ENCODE measurements around the gene TMEM178A. TPM values are rescaled to one million over a fixed set of nuclear protein-coding genes. Genes with fewer than 3 reads are reported as not detected.

TMEM178A gene
- total and polyA plus RNA-seq, 11 donors: 0.65 to 4.6 (median 3.0) TPM

DNA sequence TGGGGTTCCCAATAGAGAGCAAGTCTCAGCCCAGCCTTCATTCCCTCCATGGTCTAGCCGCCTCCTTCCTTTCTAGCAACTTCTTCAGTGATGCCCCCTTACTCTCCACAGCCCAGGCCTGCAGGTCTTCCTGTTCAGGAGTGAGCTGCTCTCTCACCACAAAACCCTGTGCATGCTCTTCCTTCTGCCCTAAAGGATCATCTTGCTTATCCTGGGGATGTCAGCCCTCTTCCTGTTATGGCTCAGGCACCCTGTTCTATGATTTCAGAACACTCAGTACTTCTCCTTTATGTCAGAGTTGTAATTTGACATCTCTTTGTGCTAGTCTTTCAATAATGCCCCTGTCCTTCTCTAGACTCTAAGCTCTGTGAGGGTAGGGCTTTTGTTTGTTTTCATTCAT is 19.4 kb downstream of the TMEM178A start:
- Histone ChIP-seq H3K9me3 (peaks cover 0 to 3% (median 0%) of the 10 kb centered on the region in 12 donors), H3K36me3 (no peaks in the 10 kb centered on the region), H3K27me3 (no peaks in the 10 kb centered on the region), H3K4me1 (peaks cover 0 to 55% (median 5%) of the 10 kb centered on the region in 12 donors), H3K4me3 (no peak overlapping the region), H3K27ac (no peak overlapping the region)
- DNase-seq (no peak), ATAC-seq (no peak)
- intact Hi-C loops (cut with DNase I): no loop called here
- 96 to 98% (median 97%) methylated on average over 1 of the region's 1 CpG for WGBS, 4 donors
- TF ChIP-seq, protein P1, sequence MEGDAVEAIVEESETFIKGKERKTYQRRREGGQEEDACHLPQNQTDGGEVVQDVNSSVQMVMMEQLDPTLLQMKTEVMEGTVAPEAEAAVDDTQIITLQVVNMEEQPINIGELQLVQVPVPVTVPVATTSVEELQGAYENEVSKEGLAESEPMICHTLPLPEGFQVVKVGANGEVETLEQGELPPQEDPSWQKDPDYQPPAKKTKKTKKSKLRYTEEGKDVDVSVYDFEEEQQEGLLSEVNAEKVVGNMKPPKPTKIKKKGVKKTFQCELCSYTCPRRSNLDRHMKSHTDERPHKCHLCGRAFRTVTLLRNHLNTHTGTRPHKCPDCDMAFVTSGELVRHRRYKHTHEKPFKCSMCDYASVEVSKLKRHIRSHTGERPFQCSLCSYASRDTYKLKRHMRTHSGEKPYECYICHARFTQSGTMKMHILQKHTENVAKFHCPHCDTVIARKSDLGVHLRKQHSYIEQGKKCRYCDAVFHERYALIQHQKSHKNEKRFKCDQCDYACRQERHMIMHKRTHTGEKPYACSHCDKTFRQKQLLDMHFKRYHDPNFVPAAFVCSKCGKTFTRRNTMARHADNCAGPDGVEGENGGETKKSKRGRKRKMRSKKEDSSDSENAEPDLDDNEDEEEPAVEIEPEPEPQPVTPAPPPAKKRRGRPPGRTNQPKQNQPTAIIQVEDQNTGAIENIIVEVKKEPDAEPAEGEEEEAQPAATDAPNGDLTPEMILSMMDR (IDR thresholded peaks at IDR 0.05): no peak
- no peak for TF ChIP-seq POLR2A (IDR thresholded peaks at IDR 0.05)

DNA sequence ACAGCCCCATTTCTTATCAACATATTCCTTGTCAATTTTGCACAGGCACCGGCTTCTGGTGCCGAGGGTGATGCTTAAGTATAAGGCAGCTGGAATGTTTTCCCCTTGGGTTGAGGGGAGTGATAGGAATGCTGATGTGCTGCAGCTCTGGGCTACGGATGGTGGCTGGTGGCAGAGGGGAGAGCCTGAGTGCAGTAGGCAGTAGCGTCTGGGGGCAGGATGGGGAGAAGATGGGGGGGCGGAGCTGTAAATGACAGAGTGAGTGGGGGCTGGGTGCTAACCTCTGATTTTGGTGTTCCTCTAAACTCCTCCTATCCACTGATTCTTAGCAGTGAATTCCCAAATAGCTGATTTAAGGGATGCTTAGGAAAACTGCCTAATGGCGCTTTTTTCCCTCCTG is 20.7 kb downstream of the TMEM178A start:
- DNase-seq (no peak), ATAC-seq (no peak)
- Histone ChIP-seq H3K27me3 (no peaks in the 10 kb centered on the region), H3K4me1 (peaks cover 0 to 48% (median 5%) of the 10 kb centered on the region in 12 donors), H3K36me3 (no peaks in the 10 kb centered on the region), H3K27ac (no peak overlapping the region), H3K9me3 (peaks cover 0 to 16% (median 0%) of the 10 kb centered on the region in 12 donors), H3K4me3 (no peak overlapping the region)
- TF ChIP-seq, protein P1 (IDR thresholded peaks at IDR 0.05): no peak
- TF ChIP-seq POLR2A (IDR thresholded peaks at IDR 0.05): no peak
- WGBS, 4 donors: 70 to 79% (median 74%) methylated on average over 6 of the region's 6 CpGs
- intact Hi-C loops (cut with DNase I): no loop called here

DNA sequence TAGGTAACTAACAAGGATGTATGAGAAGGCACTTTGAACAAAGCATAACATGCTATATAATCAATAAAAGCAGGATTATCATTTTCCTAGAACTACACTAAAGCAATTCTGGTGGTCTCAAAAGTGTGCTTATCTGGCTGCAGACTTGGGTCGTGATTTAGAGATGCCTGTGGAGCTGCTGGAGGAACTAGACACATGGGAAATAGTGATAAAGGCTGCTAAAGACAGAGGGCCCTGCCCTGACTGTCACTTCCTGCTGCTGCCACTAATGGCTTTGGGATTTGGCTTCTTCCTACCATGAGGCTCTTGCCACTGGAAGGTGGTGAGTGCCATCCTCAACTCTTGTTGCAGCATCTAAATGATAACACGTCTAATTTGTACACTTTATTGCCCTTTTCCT is 22.5 kb downstream of the TMEM178A start:
- no peak overlapping the region for H3K27ac ChIP-seq
- H3K36me3 ChIP-seq: no peaks in the 10 kb centered on the region
- intact Hi-C loops (cut with DNase I): no loop called here
- no peak for DNase-seq
- no peaks in the 10 kb centered on the region for H3K27me3 ChIP-seq
- peaks cover 0 to 31% (median 0%) of the 10 kb centered on the region in 12 donors for H3K4me1 ChIP-seq
- no peak for TF ChIP-seq POLR2A (IDR thresholded peaks at IDR 0.05)
- TF ChIP-seq, protein P1 (IDR thresholded peaks at IDR 0.05): no peak
- ATAC-seq: no peak
- H3K9me3 ChIP-seq: peaks cover 0 to 21% (median 0%) of the 10 kb centered on the region in 12 donors
- H3K4me3 ChIP-seq: no peak overlapping the region
- WGBS, 4 donors: 30 to 37% (median 34%) methylated on average over 2 of the region's 2 CpGs

DNA sequence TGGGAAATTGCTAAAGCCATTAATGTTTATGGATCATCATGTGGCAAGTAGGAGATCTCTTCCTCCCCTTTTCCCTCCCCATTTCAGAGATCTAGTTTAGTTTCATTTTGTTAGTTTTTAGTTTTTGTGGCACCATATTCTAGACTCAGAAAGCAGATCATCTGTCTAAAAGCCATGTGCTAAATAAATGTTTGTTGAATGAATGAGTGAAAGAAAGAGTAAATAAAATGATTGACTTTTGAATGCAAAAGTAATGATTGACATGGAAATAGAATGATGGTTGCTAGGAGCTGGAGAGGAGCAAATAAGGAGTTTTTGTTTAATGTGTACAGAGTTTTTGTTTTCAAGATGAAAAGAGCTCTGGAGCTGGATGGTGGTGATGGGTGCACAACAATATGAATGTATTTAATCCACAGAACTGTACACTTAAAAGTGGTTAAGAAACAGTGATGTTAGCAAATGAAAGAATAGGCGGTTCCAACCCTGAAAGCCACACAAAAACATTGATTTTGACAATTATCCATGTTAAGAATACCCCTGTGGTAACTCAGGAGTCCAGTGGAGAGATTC is 23.6 kb downstream of the TMEM178A start:
- no peaks in the 10 kb centered on the region for H3K27me3 ChIP-seq
- ATAC-seq (no peak), DNase-seq (no peak)
- H3K4me1 ChIP-seq: peaks cover 0 to 24% (median 0%) of the 10 kb centered on the region in 12 donors
- no peak overlapping the region for H3K4me3 ChIP-seq
- 89 to 100% (median 93%) methylated on average over 1 of the region's 1 CpG for WGBS, 4 donors
- H3K36me3 ChIP-seq: no peaks in the 10 kb centered on the region
- TF ChIP-seq, protein P1 (IDR thresholded peaks at IDR 0.05): no peak
- TF ChIP-seq POLR2A (IDR thresholded peaks at IDR 0.05): no peak
- no peak overlapping the region for H3K27ac ChIP-seq
- intact Hi-C loops (cut with DNase I): no loop called here
- H3K9me3 ChIP-seq: peaks cover 0 to 21% (median 0%) of the 10 kb centered on the region in 12 donors
